Superior temporal gyrus (tissue), 1 donor: ENCODE measurements around the gene PLLP.
"Not testable (repeated sequence)": the region's sequence is repeated elsewhere in the genome, so short reads cannot be mapped to it uniquely, and the experiment has no call there.

Experiments
- DNase-seq: peaks from one replicate; pipeline ENCODE4 v3.0.0-alpha.2; 2016; ENCODE audit errors: extremely low spot score

Gene PLLP

DNA sequence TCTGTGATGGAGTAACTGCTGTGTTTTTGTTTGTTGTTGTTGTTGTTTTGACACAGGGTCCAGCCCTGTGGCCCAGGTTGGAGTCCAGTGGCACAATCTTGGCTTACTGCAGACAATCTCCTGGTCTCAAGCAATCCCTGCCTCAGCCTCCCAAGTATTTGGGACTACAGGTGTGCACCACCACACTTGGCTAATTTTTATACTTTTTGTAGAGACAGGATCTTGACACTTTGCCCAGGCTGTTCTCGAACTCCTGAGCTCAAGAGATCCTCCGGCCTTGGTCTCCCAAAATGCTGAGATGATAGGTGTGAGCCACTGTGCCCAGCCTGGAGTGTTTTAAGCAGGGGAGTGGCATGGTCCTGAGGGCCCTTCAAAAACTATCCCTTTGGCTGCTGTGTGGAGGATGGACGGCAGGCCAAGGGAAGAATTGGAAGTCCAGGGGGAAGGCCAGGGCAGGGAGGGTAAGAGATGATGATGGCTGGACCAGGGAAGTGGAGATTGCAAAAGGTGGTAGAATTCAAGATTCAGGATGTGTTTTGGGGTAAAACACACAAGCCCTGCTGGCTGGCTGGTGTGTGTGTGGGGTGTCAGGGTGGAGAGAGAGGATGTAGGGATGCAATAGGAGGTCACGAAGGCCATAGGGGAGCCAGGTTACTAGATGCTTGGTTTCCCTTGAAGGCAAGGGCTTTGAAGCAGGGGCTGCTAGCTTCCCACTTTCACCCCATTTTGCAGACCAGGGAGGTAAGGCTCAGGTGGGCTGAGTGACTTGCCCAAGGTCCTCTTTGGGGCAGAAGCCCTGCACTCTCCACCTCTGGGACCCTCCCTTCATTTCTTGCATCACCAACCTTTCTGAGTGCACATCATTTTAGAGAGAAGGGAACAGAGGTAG lies 18.8 kb upstream of the PLLP start:
- DNase-seq, result no peak

DNA sequence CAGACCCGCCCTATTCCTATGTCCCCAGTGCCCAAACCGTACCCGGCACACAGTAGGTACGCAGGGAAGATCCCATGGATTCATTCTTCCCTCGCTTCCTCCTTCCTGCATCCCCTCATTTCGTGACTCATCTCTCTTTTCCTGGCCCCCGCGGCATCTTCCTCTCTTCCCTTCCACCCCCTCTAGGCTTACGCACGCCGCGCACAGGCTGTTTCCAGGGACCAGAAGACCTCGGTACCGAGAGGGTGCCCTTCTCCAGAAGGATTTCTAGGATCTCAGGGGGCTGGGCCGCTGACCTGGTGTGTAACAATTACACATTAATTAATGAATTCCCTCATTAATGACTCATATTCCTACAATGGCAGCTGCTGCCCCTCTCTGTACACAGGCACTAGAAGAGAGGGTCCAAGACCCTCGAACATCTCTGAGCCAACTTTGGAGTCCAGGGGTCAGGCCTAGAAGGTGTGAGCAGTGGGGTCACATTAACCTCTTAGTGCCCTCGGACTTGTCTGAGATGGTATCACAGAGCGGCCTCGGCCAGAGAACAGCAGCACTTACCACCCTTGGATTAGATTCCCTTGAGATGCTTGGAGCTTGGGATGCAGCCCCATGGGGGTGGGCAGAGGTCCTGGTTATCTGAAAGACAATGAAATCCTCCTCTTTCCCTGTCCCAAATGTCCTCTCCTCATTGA lies 16.8 kb upstream of the PLLP start:
- peak; percentile 51 for DNase-seq

DNA sequence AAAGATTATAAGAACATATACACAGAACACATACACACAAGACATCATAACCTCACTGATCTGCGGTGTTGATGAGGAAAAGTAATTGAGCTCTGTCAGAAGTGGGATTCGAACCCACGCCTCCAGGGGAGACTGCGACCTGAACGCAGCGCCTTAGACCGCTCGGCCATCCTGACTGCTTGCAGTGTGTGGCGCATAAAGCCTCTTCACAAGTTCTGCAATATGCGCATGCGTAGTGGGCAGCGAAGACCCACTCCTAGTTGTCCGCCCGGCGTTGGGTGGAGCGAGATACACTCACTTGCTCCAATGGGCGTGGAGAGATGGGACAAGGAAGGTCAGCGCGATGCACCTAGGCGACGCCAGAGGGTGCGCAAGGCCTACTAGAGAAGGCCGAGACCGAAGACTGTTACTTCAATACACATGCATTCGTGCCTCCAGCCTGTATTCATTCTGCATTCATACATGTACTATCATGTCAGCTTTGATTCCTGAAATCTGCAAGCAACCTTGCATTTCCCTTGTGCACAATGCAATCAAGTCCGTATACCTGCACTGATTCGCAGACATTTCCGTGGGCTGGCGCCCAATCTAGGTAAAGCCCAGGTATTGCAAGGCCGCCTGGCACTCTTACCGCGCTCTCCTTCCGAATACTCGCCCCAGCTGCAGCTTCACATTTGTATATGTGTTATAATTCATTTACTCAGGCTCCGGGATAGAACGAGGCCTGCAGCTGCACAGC lies 16.1 kb upstream of the PLLP start:
- DNase-seq, result peak; percentile 100

GRCh38 chr16:57299719-57300386 lies 15.4 kb upstream of the PLLP start:
- DNase-seq, result peak; percentile 98

DNA sequence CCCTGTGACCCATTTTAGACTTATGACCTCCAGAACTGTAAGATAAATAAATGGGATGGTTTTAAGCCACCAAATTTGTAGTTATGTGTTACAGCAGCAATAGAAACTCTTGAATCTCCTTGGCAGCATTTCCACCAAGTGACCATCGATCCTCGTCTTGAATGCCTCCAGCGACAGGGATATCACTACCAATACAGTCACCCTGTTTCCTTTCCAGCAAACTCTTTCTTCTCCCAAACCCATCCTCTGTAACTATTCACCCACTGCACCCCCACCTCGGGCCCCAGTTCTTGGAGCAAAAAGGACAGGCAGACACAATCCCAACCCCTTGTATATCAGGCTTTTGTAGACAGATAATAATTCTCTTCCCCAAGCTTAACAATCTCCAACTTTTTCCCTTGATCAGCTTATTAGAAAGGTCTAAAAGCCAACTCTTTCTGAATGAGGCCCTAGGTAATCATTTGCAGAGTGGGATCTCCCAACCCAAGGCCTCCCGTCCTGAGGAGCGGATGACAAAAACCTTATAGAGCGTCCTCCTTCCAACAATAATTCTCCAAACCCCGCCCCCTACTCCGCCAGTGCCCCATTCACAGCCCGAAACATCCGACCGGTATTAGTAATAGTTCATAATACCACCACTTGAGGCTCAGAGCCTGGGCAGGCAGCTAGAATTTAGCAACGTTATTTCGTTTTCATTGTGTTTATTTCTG lies 14.7 kb upstream of the PLLP start:
- DNase-seq, result no peak

DNA sequence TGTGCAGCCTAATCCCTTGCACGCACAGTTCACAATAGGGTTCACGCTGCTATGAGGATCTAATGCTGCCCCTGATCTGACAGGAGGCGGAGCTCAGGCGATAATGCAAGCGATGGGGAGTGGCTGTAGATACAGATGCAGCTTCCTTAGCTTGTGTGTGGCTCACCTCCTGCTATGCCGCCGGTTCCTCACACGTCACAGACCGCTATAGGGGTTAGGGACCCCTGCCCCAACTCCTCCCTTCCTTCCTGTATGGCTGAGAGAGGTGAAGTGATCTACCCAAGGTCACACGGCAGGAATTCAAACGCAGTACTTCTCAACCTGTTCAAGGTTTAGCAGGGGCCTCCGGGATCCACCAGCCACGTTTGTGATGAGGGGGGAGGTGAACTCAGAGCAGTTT lies 13.4 kb upstream of the PLLP start:
- no peak for DNase-seq

GRCh38 chr16:57289391-57290257 lies 5.2 kb upstream of the PLLP start:
- DNase-seq, result peak; percentile 88

DNA sequence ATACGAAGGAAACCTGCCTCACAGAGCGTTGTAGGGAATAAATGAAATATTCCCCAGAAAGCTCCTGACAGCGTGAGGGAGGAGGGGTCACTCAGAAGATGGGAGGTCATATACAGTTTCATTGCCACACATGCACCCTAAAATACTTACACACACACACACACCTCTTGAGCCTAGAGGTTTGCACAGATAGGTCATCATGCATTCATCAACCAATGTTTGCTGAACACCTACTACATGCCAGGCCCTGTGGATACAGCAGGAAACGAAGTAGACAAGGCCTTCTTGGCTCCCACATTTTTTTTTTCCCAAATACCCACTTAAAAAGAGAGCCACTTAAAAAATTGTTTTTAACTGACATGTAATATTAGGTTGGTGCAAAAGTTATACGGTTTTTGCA lies 907 bp upstream of the PLLP start:
- DNase-seq, result no peak

DNA sequence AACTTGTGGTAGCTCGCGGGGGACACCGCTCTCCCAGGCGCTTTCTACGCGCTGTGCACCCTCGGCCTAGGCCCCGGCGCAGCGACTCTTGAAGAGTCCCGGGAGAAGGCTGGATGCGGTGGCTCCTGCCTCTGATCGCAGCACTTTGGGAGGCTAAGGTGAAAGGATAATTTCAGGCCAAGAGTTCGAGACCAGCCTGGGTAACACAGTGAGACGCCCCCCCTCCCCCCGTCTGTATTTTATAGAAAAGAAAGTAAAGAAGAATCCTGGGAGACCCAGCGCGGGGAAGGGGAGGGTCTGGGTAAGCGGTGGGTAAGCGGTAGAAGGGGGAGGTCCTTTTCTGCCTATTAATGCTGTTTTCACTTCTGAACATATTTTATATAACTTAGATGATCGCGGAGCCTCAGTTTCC lies 486 bp upstream of the PLLP start:
- DNase-seq, result no peak

DNA sequence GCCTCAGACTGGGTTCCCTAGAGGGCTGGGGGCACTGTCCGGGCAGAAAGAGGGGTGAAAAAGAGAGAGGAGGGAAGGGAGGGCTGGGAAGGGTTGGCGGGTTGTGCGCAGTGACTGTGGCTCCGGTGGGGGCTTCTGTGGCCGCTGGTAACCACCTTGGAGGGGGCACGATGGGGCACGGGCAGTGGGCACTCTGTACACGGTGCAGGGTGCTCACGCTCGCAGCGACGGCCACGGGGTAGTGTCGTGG lies 588 bp downstream of the PLLP start:
- no peak for DNase-seq

- DNase-seq, result peak; percentile 50
Observed at GRCh38 chr16:57283214-57283958, 1.1 kb downstream of the PLLP start.

DNA sequence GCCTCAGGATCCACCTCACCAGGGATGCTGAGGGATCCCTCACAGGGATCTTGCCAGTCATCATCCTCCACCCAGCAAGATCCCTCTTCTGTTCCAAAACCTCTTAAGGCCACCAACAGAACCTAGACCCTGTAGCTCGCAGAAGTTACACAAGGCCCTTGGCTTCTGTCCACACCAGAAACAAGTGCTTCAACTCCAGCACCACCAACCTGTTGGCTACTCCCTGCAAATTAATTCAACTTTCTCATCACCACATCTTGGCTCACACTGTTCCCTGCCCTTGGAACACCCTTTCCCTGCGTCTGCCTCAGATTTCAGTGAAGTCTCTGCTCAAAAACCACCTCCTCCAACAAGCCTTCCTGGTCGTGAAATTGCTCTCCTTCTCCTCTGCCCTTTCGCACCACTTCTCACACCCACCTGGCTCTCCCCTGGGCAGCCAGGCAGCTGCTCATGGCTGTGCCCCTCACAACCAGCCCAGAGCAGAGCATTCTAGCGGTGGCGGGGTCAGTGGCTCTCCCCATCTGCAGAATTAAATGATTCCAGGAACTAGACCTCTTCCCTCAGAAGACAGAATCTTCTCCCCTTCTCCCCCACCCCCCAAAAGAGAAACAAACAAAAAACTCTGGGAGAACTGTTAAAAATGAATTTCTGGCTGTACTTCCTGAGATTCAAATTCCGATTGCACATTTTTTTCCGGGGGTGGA lies 1.8 kb downstream of the PLLP start:
- DNase-seq, result peak; percentile 29

DNA sequence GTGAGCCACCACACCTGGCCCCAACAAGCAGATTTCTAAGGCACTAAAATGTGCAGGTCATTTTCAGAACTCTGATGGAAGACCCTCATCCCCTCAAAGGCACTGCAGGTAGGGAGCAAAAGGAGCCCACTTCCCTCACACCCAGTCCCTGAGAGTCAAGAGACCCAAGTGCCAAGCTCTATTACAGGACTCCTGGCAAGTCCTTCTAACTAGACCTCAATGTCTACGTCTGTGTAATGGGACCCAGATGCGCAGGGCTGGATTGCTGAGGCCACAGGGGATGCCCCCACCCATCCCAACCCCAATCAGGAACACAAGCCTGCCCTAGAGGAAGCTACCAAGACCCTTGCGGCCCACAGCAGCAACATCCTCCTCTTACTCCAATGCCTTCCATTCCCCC lies 2.7 kb downstream of the PLLP start:
- DNase-seq, result no peak

- no peak for DNase-seq
Observed at GRCh38 chr16:57279780-57280638, 4.5 kb downstream of the PLLP start.

DNA sequence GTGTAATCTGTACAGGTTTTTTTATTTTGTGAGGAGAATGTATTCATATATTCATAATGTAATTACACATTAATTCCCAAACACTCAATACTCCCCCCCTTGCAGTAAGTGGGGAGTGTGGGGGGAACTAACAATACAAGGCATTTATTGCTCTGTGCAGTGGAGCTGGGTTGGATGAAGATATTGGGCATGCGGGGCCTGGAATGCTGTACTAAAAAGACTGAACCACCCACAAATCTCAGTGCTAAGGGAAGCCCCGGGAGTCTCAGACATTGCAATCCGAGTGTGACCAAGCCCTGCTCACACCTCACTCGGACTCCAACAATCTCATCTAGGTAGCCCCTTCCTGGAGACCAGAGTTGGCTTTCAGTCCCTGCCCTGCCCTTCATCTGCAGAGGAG lies 6.0 kb downstream of the PLLP start:
- peak; percentile 87 for DNase-seq

GRCh38 chr16:57277586-57277985 lies 6.9 kb downstream of the PLLP start:
- no peak for DNase-seq

GRCh38 chr16:57276596-57276995 lies 7.9 kb downstream of the PLLP start:
- DNase-seq, result peak; percentile 55

DNA sequence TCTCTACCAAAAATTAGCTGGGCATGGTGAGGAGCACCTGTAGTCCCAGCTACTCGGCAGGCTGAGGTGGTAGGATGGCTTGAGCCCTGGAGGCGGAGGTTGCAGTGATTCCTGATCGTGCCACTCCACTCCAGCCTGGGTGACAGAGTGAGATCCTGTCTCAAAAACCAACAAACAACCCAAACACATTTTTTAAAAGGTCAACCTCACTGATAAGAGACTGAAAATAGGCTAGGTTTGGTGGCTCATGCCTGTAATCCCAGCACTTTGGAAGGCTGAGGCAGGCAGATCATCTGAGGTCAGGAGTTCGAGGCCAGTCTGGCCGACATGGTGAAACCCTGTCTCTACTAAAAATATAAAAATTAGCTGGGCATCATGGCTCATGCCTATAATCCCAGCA lies 8.5 kb downstream of the PLLP start:
- DNase-seq, result not testable (repeated sequence)
